HL-60 (cell line): ENCODE measurements around the gene RBPJ.

ENCODE experiments used
- DNase-seq, 2 experiments: peaks; one replicate each; pipeline ENCODE4 v3.0.0-alpha.2; 2010 to 2020; ENCODE audit warnings: low read depth in 1 of 2, low spot score in 1 of 2
- H3K27ac ChIP-seq: fragments of 250-450 bp; sonication (Bioruptor Pico); replicated peaks from 2 replicates; pipeline ENCODE4 v1.5.1; 2020; ENCODE audit warnings: mild to moderate bottlenecking, moderate library complexity
- H3K27me3 ChIP-seq: fragments of 250-450 bp; sonication (Bioruptor Pico); 2 replicates; pipeline ENCODE4 v1.5.1; 2021; ENCODE audit warnings: mild to moderate bottlenecking, moderate library complexity; ENCODE audit not compliant: insufficient read depth, poor library complexity, severe bottlenecking
- H3K4me3 ChIP-seq: replicated peaks from 2 replicates; pipeline ENCODE4 v1.5.1; 2011; ENCODE audit warnings: mild to moderate bottlenecking, control low read depth, low read length; ENCODE audit not compliant: insufficient read depth
- GABPA ChIP-seq: IDR thresholded peaks from 2 replicates; pipeline ENCODE4 v1.6.1; 2012; ENCODE audit warnings: low read depth
- POLR2AphosphoS5 ChIP-seq: IDR thresholded peaks from 2 replicates; pipeline ENCODE4 v1.6.1; 2012; ENCODE audit warnings: low read depth
- SPI1 ChIP-seq: IDR thresholded peaks from 2 replicates; pipeline ENCODE4 v1.6.1; 2012; ENCODE audit warnings: low read depth, mild to moderate bottlenecking, borderline replicate concordance
- TF ChIP-seq, protein P1 (sequence below): IDR thresholded peaks from 2 replicates; pipeline ENCODE4 v1.6.1; 2012; ENCODE audit warnings: low read depth; ENCODE audit not compliant: insufficient replicate concordance
- TF ChIP-seq, protein P2 (sequence below): IDR thresholded peaks from one replicate; pipeline ENCODE4 v1.5.1; 2011; ENCODE audit warnings: low read length, control low read depth, inconsistent platforms; ENCODE audit not compliant: insufficient read depth

The RBPJ gene

DNA sequence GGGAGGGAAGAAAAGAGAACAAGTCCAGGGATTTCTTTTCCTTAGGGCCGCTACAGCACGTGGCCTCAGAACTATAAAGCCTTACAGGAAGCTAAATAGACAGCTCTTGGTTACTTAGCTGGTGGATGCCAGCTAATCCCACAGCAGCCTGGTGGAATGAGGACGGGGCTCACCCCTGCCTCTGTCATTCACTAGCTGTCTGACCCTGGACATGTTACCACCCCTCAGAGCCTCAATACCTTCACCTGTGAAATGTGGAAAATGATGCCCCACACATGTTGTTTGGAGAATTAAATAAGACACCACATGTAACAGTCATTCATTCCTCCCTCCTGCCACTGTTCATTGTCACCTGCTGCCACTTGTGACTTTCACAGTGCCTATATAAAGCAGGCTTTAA lies 153.7 kb downstream of the RBPJ start:
- TF ChIP-seq, protein P1, sequence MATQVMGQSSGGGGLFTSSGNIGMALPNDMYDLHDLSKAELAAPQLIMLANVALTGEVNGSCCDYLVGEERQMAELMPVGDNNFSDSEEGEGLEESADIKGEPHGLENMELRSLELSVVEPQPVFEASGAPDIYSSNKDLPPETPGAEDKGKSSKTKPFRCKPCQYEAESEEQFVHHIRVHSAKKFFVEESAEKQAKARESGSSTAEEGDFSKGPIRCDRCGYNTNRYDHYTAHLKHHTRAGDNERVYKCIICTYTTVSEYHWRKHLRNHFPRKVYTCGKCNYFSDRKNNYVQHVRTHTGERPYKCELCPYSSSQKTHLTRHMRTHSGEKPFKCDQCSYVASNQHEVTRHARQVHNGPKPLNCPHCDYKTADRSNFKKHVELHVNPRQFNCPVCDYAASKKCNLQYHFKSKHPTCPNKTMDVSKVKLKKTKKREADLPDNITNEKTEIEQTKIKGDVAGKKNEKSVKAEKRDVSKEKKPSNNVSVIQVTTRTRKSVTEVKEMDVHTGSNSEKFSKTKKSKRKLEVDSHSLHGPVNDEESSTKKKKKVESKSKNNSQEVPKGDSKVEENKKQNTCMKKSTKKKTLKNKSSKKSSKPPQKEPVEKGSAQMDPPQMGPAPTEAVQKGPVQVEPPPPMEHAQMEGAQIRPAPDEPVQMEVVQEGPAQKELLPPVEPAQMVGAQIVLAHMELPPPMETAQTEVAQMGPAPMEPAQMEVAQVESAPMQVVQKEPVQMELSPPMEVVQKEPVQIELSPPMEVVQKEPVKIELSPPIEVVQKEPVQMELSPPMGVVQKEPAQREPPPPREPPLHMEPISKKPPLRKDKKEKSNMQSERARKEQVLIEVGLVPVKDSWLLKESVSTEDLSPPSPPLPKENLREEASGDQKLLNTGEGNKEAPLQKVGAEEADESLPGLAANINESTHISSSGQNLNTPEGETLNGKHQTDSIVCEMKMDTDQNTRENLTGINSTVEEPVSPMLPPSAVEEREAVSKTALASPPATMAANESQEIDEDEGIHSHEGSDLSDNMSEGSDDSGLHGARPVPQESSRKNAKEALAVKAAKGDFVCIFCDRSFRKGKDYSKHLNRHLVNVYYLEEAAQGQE = no peak
- TF ChIP-seq GABPA = no peak
- no peak for TF ChIP-seq SPI1
- TF ChIP-seq, protein P2, sequence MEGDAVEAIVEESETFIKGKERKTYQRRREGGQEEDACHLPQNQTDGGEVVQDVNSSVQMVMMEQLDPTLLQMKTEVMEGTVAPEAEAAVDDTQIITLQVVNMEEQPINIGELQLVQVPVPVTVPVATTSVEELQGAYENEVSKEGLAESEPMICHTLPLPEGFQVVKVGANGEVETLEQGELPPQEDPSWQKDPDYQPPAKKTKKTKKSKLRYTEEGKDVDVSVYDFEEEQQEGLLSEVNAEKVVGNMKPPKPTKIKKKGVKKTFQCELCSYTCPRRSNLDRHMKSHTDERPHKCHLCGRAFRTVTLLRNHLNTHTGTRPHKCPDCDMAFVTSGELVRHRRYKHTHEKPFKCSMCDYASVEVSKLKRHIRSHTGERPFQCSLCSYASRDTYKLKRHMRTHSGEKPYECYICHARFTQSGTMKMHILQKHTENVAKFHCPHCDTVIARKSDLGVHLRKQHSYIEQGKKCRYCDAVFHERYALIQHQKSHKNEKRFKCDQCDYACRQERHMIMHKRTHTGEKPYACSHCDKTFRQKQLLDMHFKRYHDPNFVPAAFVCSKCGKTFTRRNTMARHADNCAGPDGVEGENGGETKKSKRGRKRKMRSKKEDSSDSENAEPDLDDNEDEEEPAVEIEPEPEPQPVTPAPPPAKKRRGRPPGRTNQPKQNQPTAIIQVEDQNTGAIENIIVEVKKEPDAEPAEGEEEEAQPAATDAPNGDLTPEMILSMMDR = no peak
- no peak for TF ChIP-seq POLR2AphosphoS5
- Histone ChIP-seq H3K27me3 (no peaks in the 10 kb centered on the region), H3K27ac (no peak overlapping the region), H3K4me3 (no peak overlapping the region)
- no peak for DNase-seq

DNA sequence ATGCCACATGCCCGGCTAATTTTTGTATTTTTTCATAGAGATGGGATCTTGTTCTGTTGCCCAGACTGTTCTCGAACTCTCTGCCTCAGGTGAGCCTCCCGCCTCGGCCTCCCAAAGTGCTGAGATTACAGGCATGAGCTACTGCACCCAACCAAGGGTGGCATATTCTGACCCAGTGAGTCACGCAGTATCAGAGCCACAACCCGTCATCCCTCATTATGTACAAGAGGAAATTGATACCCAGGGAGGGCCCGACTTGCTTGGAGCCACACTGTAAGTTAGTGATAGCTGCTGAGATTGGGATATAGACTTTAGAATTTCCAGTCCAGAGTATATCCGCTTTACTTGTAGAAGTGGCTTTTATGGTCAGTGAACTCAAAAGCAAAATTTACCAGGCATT lies 154.9 kb downstream of the RBPJ start:
- no peak for TF ChIP-seq GABPA
- no peak for TF ChIP-seq SPI1
- TF ChIP-seq, protein P2 = no peak
- Histone ChIP-seq H3K27ac (no peak overlapping the region), H3K4me3 (no peak overlapping the region), H3K27me3 (no peaks in the 10 kb centered on the region)
- DNase-seq = no peak

DNA sequence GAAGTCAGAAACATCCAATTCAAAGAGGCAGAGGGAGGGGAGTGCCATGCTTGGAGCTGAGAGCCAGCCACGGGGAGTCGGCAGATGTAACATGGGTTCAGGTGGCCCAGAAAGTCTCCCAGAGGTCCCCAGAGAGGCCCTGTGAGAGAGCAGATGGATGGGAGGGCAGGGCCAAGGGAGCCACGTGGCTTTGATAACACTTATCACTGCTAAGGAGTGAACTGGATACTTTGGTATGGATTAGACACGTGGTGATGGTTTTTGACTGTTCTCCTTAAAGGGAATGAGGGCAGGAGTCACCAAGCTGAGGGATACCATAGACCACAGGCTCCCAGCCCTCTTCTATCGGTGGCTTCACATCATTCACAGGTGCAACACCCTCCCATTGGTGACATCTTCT lies 155.7 kb downstream of the RBPJ start:
- Histone ChIP-seq H3K4me3 (no peak overlapping the region), H3K27ac (no peak overlapping the region), H3K27me3 (no peaks in the 10 kb centered on the region)
- TF ChIP-seq, protein P1 = no peak
- TF ChIP-seq, protein P2 = no peak
- TF ChIP-seq SPI1 (no peak), GABPA (no peak), POLR2AphosphoS5 (no peak)
- DNase-seq = no peak

DNA sequence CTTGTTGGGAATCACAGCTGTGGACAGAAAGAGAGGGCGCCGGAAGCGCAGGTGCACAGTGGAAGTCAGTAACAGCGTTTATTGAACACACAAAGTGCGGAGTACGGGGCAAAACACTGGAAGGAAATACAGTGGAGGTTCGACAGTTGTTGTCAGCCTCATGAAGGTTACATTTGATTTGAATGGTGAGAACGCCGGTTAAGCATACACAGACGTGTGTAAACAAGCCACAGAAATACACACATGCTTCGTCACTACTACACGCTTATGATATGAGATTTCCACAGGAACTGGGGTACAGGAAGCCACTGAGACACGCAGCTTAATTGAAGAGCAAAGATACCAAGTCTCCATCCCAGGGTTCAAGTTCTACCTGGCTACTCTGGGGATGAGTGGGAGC lies 157.5 kb downstream of the RBPJ start:
- Histone ChIP-seq H3K27me3 (peaks cover 2% of the 10 kb centered on the region), H3K27ac (no peak overlapping the region), H3K4me3 (no peak overlapping the region)
- no peak for DNase-seq
- no peak for TF ChIP-seq POLR2AphosphoS5
- TF ChIP-seq SPI1 = no peak
- no peak for TF ChIP-seq GABPA
- TF ChIP-seq, protein P1 = no peak
- TF ChIP-seq, protein P2 = no peak
